ENCODE measurements around the gene GNA12. TPM values are rescaled to one million over a fixed set of nuclear protein-coding genes. Genes with fewer than 3 reads are reported as not detected.

GNA12 gene
- total and polyA plus RNA-seq, 4 donors: 3.7 to 19.0 (median 11.3) TPM

DNA sequence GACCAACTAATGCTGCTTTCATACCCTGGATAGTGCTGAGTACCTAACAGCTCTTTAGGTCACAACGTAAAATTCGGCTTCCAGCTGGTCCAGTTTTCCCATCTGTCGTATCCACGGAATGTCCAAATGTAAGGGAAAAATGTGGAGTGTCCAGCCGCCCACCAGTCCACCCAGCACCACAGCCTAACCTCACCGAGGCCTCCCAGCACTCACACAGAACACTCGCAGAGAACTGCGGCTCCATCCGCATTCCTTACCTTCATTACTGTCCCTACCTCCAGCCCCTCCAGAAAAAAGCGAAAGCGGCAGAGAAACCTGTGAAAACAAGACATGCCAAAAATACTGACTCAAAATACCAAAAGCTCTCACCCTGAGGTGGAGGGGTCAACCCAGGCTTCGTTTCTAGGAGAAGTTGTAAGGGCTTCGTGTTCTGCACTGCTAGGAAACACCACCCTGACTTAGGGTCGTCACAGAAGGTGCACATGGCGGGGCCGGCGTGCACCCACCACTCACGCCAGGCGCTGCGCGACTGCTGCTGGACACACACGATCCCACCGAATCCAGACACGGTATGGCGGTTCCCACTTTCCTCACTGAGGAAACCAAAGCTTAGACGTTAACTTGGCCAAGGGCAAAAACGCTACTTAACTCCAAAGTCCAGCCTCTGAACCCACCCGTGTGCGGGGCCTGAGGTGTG is 82.2 kb downstream of the GNA12 start:
- Histone ChIP-seq H3K4me3 (ENCODE audit: low read depth in 1 of 3, low read length in 3 of 3) (no peak overlapping the region), H3K4me1 (ENCODE audit: control insufficient read depth in 4 of 4, insufficient read depth in 4 of 4, low read length in 3 of 4) (no peaks in the 10 kb centered on the region), H3K9ac (ENCODE audit: low read depth in 1 of 2, low read length in 2 of 2) (no peak overlapping the region), H3K27me3 (ENCODE audit: control insufficient read depth in 4 of 4, insufficient read depth in 4 of 4, low read length in 3 of 4) (no peaks in the 10 kb centered on the region), H3K27ac (ENCODE audit: low read depth in 1 of 2, low read length in 2 of 2) (peak overlapping the region; percentile 32 to 70), H3K9me3 (ENCODE audit: control insufficient read depth in 4 of 4, low read length in 3 of 4) (no peaks in the 10 kb centered on the region), H3K36me3 (ENCODE audit: control insufficient read depth in 4 of 4, insufficient read depth in 3 of 4, low read depth in 1 of 4, low read length in 3 of 4) (no peaks in the 10 kb centered on the region)
- 96% methylated on average over 29 of the region's 29 CpGs for WGBS
- TF ChIP-seq JUND (IDR thresholded peaks at IDR 0.05): no peak
- TF ChIP-seq EGR1 (IDR thresholded peaks at IDR 0.05; ENCODE audit: low read depth in 2 of 2): no peak
- no peak for TF ChIP-seq NR2F2 (IDR thresholded peaks at IDR 0.05)
- TF ChIP-seq HNF4G (IDR thresholded peaks at IDR 0.05): no peak
- TF ChIP-seq, protein P1, sequence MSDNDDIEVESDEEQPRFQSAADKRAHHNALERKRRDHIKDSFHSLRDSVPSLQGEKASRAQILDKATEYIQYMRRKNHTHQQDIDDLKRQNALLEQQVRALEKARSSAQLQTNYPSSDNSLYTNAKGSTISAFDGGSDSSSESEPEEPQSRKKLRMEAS (IDR thresholded peaks at IDR 0.05): no peak
- TF ChIP-seq, protein P2, sequence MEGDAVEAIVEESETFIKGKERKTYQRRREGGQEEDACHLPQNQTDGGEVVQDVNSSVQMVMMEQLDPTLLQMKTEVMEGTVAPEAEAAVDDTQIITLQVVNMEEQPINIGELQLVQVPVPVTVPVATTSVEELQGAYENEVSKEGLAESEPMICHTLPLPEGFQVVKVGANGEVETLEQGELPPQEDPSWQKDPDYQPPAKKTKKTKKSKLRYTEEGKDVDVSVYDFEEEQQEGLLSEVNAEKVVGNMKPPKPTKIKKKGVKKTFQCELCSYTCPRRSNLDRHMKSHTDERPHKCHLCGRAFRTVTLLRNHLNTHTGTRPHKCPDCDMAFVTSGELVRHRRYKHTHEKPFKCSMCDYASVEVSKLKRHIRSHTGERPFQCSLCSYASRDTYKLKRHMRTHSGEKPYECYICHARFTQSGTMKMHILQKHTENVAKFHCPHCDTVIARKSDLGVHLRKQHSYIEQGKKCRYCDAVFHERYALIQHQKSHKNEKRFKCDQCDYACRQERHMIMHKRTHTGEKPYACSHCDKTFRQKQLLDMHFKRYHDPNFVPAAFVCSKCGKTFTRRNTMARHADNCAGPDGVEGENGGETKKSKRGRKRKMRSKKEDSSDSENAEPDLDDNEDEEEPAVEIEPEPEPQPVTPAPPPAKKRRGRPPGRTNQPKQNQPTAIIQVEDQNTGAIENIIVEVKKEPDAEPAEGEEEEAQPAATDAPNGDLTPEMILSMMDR (IDR thresholded peaks at IDR 0.05; ENCODE audit: low read depth, low read length, missing input control): no peak
- no peak for TF ChIP-seq RXRA (IDR thresholded peaks at IDR 0.05)
- TF ChIP-seq TAF1 (conservative IDR thresholded peaks at IDR 0.05): no peak
- TF ChIP-seq, protein P3, sequence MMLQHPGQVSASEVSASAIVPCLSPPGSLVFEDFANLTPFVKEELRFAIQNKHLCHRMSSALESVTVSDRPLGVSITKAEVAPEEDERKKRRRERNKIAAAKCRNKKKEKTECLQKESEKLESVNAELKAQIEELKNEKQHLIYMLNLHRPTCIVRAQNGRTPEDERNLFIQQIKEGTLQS (IDR thresholded peaks at IDR 0.05): no peak
- TF ChIP-seq, protein P4, sequence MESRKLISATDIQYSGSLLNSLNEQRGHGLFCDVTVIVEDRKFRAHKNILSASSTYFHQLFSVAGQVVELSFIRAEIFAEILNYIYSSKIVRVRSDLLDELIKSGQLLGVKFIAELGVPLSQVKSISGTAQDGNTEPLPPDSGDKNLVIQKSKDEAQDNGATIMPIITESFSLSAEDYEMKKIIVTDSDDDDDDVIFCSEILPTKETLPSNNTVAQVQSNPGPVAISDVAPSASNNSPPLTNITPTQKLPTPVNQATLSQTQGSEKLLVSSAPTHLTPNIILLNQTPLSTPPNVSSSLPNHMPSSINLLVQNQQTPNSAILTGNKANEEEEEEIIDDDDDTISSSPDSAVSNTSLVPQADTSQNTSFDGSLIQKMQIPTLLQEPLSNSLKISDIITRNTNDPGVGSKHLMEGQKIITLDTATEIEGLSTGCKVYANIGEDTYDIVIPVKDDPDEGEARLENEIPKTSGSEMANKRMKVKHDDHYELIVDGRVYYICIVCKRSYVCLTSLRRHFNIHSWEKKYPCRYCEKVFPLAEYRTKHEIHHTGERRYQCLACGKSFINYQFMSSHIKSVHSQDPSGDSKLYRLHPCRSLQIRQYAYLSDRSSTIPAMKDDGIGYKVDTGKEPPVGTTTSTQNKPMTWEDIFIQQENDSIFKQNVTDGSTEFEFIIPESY (IDR thresholded peaks at IDR 0.05): no peak
- TF ChIP-seq FOXA2 (IDR thresholded peaks at IDR 0.05): no peak
- TF ChIP-seq FOXA1 (IDR thresholded peaks at IDR 0.05): no peak
- TF ChIP-seq YY1 (IDR thresholded peaks at IDR 0.05): no peak
- no peak for TF ChIP-seq HNF4A (conservative IDR thresholded peaks at IDR 0.05)
- TF ChIP-seq RAD21 (IDR thresholded peaks at IDR 0.05): no peak
- TF ChIP-seq, protein P5, sequence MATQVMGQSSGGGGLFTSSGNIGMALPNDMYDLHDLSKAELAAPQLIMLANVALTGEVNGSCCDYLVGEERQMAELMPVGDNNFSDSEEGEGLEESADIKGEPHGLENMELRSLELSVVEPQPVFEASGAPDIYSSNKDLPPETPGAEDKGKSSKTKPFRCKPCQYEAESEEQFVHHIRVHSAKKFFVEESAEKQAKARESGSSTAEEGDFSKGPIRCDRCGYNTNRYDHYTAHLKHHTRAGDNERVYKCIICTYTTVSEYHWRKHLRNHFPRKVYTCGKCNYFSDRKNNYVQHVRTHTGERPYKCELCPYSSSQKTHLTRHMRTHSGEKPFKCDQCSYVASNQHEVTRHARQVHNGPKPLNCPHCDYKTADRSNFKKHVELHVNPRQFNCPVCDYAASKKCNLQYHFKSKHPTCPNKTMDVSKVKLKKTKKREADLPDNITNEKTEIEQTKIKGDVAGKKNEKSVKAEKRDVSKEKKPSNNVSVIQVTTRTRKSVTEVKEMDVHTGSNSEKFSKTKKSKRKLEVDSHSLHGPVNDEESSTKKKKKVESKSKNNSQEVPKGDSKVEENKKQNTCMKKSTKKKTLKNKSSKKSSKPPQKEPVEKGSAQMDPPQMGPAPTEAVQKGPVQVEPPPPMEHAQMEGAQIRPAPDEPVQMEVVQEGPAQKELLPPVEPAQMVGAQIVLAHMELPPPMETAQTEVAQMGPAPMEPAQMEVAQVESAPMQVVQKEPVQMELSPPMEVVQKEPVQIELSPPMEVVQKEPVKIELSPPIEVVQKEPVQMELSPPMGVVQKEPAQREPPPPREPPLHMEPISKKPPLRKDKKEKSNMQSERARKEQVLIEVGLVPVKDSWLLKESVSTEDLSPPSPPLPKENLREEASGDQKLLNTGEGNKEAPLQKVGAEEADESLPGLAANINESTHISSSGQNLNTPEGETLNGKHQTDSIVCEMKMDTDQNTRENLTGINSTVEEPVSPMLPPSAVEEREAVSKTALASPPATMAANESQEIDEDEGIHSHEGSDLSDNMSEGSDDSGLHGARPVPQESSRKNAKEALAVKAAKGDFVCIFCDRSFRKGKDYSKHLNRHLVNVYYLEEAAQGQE (IDR thresholded peaks at IDR 0.05): no peak
- no peak for TF ChIP-seq SP1 (IDR thresholded peaks at IDR 0.05)
- no peak for TF ChIP-seq GABPA (IDR thresholded peaks at IDR 0.05 in 1 of 2, conservative IDR thresholded peaks at IDR 0.05 in 1 of 2)
- no peak for DNase-seq (ENCODE audit: low spot score)

Measured in liver (tissue), 9 donors.